Measurements from ENCODE around the gene MTRFR.
A peak's percentile ranks its signal among the peaks of the same experiment; 100 is the strongest.

MTRFR gene

DNA sequence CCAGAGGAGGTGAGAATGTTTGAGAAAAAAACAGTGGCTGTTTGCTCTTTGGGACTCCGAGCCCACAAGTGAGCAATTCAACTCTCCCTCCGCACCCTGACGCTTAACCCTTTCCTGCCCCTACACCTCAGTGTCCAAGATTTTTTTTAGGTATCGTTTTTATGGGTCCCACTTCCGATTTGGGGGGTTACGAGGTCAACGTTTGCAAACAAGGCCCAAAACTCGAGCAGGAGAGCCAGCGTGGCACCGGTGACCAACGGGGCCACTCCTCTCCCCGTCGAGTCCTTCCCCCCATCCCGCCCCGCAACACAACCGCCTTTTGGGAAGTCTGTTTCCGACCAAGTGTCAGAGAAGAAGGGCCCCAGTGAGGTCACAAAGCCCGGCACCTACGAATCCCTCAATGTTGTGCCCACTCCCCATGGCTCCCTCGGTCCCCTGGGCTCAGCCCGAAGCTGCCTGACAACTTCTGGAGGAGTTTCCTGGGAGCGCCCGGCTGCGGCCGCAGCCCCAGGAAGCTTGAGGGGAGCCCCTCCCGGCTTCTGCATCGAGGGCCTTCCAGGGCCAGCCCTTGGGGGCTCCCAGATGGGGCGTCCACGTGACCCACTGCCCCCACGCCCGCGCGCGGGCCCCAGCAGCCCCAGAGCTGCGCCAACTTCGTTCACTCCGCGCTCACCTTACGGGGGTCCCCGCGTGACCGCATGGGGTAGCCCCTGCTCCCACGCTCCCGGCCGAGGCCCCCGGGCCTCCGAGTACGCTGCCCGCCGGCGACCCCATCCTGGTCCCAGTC, 37.2 kb downstream of the MTRFR start:
- DNase-seq (ENCODE audit: low read depth in 3 of 3, low spot score in 1 of 3), result no peak

DNA sequence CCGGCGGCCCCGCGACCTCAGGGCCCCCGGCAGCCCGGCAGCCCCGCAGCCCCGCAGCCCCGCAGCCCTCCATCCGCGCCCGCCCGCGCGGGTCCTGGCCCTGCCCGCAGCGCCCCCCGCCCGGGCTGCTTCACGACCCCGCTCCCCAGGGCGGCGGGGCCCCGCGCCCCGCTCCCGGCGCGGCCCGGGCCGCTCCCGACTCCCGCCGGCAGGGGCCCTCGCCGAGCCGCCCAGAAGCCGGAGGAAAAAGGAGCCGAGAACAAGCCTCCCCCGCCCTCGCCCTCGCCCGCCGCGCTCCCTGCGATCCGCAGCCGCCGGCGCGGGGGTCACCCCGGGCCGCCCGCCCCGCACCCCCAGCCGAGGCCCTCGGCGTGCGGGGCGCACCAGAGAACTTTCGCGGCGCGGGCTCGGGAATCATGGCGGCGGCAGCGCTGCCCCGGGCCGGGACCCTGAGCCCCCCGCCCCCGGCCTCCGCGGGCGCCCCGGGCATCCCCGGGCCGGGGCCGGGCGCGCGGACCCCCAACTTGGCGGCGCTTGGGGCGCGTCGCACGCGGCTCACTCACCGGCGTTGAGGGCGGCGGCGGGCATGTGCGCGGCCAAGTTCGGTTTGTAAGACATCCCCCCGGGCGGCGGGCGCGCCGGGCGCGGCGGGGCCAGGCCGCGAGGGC, 37.9 kb downstream of the MTRFR start:
- peak; percentile 27 to 67 (median 55) for DNase-seq (ENCODE audit: low read depth in 3 of 3, low spot score in 1 of 3)

- DNase-seq (ENCODE audit: low read depth in 3 of 3, low spot score in 1 of 3), result no peak
Measured at GRCh38 chr12:123273166-123273565, 39.9 kb downstream of the MTRFR start.

DNA sequence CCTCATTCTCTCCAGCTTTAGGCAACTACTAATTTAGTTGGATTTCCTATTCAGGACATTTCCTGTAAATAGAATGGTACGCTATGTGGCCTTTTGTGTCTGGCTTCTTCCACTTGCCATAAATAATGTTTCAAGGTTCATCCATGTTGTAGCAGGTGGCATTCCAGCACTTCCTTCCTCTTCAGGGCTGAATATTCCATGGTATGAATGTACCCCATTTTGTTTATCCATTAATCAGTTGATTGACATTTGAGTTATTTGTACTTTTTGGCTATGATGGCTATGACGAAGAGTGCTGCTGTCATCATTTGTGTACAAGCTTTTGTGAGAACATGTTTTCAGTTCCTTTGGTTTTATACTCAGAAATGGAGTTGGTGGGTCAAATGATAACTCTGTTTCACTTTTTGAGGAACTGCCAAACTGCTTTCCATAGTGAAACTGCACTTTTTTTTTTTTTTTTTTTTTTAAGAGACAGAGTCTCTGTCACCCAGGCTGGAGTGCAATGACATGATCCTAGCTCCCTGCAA, 44.9 kb downstream of the MTRFR start:
- no peak for DNase-seq (ENCODE audit: low read depth in 3 of 3, low spot score in 1 of 3)

GRCh38 chr12:123280971-123281370, 47.7 kb downstream of the MTRFR start:
- no peak for DNase-seq (ENCODE audit: low read depth in 3 of 3, low spot score in 1 of 3)

GRCh38 chr12:123282111-123282510, 48.9 kb downstream of the MTRFR start:
- no peak for DNase-seq (ENCODE audit: low read depth in 3 of 3, low spot score in 1 of 3)

- DNase-seq (ENCODE audit: low read depth in 3 of 3, low spot score in 1 of 3), result no peak
Measured at GRCh38 chr12:123283461-123283860, 50.2 kb downstream of the MTRFR start.

- no peak for DNase-seq (ENCODE audit: low read depth in 3 of 3, low spot score in 1 of 3)
Measured at GRCh38 chr12:123284669-123285068, 51.4 kb downstream of the MTRFR start.

DNA sequence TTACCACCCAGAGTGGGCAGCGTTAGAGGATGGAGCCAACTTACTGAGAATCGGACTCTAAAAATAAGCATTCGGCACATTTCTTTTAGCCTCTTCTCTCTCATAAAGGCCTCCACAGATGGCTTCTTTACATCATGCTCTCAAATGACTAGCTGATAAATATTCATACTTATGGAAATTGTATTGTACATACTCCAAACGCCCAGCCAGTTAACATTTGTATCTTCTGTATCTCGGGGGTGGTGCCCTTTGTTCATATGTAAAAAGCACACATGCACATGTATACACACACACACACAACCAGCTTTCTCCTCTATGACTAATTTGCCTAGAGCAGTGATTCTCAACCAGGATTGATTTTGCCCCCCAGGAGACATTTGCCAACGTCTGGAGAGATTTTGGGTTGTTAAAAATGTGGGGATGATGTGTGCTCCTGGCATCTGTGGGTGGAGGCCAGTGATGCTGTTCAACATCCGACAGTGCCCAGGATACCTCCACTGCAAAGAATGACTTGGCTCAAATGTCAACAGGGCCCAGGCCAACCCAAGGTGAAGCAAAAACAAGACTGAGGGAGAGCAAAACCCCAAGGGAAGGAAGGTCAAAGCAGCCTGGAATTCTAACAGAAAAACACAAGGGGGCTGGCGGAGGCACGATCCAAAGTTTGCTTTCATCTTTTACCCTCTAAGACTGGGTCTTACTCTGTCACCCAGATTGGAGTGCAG, 53.6 kb downstream of the MTRFR start:
- DNase-seq (ENCODE audit: low read depth in 3 of 3, low spot score in 1 of 3), result no peak

DNA sequence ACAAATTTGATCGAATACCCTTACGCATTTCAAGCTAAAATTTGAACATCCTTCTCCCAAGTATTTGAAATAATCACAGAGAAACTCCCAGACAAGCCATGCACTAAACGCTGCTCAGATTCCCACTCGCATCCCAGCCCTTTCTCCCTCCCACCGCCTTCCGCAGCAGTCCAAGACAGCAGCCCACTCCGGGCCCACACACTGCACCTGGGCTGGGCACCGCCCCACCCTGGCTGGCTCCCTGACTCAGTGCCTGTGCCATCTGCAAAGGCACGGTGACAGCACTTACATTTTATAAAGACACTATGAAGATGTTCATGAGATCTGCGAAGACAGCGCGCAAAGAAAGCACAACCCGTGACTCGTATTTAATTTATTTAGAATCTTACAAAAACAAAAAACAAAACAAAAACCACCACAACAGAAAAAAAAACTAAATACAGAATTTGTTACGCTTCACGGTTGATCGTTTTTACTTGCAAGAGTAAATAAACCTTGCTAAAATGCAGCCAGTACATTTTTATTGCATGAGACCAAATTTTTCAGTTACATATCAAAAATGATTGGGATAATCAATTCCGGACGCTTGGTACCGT, 55.6 kb downstream of the MTRFR start:
- DNase-seq (ENCODE audit: low read depth in 3 of 3, low spot score in 1 of 3), result no peak

DNA sequence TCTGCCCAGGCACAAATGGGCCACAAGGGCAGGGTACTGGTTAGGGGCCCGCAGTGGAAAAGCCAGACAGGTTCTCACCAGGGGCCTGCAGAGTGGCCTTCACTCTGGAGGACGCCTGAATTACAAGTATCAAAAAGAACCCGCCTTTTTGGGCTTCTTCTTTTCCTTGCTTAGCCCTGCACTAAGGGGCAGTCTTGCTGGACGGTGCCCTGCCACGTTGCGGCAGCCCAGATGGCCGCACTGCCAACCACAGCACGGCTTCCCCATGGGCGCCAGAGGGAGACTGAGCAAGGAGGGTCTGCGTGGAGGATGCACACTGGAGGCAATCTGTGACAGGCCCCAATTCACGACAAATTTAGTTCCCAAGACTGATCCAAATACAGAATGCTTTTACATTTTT, 56.7 kb downstream of the MTRFR start:
- DNase-seq (ENCODE audit: low read depth in 3 of 3, low spot score in 1 of 3), result no peak

DNA sequence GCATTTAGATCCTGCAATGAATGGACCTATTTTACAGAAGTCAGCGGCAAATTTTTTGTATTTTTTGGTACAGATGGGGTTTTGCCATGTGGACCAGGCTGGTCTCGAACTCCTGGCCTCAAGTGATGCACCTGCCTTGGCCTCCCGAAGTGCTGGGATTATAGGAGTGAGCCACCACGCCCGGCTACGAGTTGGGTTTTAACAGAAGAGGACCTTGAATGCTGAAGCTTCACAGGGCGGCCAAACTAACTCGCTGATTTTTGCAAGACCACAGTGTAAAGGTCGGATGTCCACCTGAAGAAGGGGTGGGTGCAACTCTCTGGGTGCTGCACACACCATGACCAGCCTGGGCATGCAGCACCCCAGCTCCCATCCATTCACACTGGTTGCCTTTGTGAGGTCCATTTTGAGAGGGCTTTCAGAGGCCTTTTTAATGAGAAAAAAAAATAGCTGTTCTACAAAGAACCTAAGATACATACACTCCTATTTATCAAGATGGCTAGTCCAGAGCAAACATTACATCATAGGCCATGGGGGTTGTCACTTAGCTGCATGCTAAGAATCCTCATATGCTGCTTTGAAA, 60.0 kb downstream of the MTRFR start:
- no peak for DNase-seq (ENCODE audit: low read depth in 3 of 3, low spot score in 1 of 3)

GRCh38 chr12:123305136-123305535, 71.9 kb downstream of the MTRFR start:
- DNase-seq (ENCODE audit: low read depth in 3 of 3, low spot score in 1 of 3), result no peak

GRCh38 chr12:123306200-123306599, 73.0 kb downstream of the MTRFR start:
- no peak for DNase-seq (ENCODE audit: low read depth in 3 of 3, low spot score in 1 of 3)

Measured in stimulated activated CD4-positive, alpha-beta T cell treated with anti-CD3 and anti-CD28 coated beads, TNF-alpha, amount 100 ng/mL, for 1 hour (primary cell).